ENCODE data around the gene RBMS3.

DNA sequence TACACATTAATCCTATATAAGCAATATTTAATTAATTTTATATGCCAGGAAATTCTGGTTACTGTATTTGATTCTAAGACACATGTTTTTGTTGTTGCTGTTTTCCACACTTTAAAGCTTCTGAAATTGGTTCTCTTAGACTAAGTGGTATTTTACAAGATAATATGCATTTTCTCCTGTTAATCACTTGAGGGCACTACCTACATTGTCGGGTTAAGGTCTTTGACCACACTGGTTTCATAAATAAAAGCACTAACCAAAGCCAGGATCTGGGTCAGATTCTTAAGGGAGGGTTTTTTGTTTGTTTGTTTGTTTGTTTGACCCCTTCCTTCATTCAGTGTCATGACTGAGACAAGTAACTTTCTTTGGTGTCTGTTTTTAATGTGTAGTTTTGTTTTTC lies 590.2 kb downstream of the RBMS3 start:
- TF ChIP-seq CTCF (IDR thresholded peaks at IDR 0.05) (no peak), POLR2A (IDR thresholded peaks at IDR 0.05) (no peak)
